Right renal cortex interstitium (tissue), 3 donors: ENCODE results near the gene WFIKKN1. TPM values are rescaled to one million over a fixed set of nuclear protein-coding genes. Genes with fewer than 3 reads are reported as not detected.

Experiments used
- DNase-seq, 3 donors: peaks; one replicate each; pipeline ENCODE4 v3.0.0-alpha.2; 2013; ENCODE audit warnings: low read depth in 3 of 3, low spot score in 2 of 3
- polyA plus RNA-seq, 3 donors: library from polyadenylated mRNA; unstranded; fragments of 120-200 nt; gene quantifications; one replicate each; pipeline ENCODE4 v1.2.1, GENCODE V29; 2013; ENCODE audit not compliant: insufficient read length in 3 of 3

Gene WFIKKN1
- polyA plus RNA-seq, 3 donors, result 0.82 to 1.2 (median 0.94) TPM

GRCh38 chr16:649631-650030 lies 18.8 kb downstream of the WFIKKN1 start:
- no peak for DNase-seq

GRCh38 chr16:651844-652243 lies 21.1 kb downstream of the WFIKKN1 start:
- no peak for DNase-seq

GRCh38 chr16:652454-653305 lies 21.9 kb downstream of the WFIKKN1 start:
- no peak for DNase-seq

- no peak for DNase-seq
Measured at GRCh38 chr16:654034-654433, 23.2 kb downstream of the WFIKKN1 start.

GRCh38 chr16:657487-657886 lies 26.7 kb downstream of the WFIKKN1 start:
- no peak for DNase-seq

DNA sequence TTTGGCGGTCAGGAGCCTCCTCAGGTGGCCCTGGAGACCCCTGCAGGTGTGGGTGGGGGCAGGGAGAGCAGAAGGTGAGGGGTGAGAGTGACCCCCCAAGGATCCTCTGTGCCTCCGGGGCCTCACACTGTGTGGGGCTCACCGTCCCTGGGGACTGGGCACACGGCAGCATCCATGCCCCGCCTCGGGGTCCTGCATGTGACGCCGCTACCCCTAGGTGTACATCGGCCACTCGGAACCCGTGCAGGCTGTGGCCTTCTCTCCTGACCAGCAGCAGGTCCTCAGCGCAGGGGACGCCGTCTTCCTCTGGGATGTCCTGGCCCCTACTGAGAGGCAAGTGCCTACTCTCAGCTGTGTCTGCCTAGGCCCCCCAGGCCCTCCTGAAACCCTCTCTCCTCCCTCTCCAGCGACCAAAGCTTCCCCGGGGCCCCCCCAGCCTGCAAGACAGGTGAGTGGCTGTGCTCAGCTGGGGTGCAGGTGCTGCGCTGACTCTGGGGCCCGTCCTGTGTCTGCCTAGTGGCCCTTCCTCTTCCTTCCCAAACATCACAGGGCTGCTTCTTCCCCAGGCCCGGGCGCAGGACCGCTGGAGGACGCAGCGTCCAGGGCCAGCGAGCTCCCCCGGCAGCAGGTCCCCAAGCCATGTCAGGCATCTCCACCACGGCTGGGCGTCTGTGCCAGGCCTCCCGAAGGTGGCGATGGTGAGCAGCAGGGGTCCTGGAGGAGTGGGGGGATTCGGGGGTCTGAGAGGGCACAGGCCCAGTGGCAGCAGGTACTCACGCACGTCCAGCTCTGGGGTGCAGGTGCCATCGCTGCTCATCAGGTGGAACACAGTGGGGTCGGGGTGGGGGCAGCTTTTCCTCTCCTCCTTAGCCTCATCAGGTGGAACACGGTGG lies 28.1 kb downstream of the WFIKKN1 start:
- DNase-seq, result no peak

- no peak for DNase-seq
Measured at GRCh38 chr16:659618-660017, 28.8 kb downstream of the WFIKKN1 start.

DNA sequence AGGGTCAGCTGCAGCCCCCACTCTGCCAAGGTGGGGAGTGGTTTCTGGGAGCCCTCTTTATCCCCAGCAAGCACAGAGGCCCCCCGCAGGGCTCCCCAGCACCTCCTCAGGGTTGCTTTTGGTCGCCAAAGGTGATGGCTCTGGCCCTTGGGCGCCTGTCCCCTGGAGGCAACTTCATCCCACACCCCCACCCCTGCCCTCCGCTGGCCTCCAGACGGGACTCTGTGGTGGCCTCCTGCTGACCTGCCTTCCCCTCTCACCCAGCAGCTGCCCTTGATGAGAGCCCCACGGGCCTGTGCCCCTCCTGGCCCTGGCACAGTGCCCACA lies 29.3 kb downstream of the WFIKKN1 start:
- no peak for DNase-seq

GRCh38 chr16:660459-661183 lies 29.8 kb downstream of the WFIKKN1 start:
- DNase-seq, result no peak

- no peak for DNase-seq
Measured at GRCh38 chr16:661184-661821, 30.5 kb downstream of the WFIKKN1 start.

DNA sequence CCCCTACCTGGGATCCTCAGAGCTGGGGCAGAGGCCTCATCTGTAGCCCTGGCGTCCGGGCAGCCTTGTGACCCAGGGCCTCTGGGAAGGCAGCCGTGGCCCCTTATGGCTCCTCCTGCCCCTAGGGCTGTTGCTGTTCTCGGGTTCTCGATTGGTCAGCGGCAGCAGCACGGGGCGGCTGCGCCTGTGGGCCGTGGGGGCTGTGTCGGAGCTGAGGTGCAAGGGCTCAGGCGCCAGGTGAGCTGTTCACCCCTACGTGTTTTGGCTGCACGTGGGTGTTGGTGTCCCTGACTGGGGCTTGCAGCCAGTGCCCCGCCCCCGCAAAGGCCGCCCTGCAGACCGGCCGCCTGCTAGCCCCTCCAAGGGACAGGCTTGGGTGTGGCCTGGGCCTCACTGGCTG lies 31.3 kb downstream of the WFIKKN1 start:
- DNase-seq, result no peak

GRCh38 chr16:662597-662996 lies 31.8 kb downstream of the WFIKKN1 start:
- no peak for DNase-seq

DNA sequence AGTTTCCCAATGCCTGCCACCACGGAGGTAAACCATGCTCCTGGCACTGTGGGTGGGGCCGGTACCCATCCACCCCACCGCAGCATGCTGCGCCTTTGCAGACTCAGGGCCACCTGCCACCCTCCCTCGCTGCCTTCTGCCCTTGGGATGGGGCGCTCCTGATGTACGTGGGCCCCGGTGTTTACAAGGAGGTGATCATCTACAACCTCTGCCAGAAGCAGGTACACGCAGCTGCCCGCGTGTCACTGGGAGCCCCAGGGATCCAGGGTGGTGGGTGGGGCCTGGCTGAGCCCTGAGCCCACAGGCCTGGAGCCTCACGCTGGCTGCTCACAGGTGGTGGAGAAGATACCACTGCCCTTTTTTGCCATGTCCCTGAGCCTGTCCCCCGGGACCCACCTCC lies 35.8 kb downstream of the WFIKKN1 start:
- DNase-seq, result no peak

DNA sequence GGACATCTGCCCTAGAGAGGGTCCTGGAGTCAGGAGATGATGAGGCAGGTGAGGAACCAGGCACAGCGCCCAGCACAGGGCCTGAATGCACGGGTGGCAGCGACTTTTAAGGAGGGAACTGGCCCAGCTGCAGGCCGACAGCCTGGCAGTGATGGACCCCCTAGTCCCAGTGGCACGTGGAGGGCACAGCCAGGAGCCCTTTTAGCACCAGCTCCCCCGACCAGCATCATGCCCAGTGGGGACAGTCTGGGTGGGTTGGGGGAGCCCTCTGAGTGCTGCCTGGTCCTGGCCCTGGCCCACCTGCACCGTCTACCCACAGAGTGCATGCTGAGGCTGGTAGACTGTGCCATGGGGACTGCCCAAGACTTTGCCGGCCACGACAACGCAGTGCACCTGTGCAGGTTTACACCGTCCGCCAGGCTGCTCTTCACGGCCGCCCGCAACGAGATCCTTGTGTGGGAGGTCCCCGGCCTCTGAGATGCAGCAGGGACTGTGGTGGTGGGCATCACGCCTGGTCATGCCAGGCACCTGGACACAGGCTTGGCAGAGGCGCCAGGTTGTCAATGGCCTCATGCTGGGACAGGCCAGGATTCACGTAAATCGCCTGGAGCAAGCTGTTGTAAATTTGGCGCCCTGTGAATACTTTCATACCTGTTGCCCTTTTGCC lies 36.5 kb downstream of the WFIKKN1 start:
- no peak for DNase-seq

DNA sequence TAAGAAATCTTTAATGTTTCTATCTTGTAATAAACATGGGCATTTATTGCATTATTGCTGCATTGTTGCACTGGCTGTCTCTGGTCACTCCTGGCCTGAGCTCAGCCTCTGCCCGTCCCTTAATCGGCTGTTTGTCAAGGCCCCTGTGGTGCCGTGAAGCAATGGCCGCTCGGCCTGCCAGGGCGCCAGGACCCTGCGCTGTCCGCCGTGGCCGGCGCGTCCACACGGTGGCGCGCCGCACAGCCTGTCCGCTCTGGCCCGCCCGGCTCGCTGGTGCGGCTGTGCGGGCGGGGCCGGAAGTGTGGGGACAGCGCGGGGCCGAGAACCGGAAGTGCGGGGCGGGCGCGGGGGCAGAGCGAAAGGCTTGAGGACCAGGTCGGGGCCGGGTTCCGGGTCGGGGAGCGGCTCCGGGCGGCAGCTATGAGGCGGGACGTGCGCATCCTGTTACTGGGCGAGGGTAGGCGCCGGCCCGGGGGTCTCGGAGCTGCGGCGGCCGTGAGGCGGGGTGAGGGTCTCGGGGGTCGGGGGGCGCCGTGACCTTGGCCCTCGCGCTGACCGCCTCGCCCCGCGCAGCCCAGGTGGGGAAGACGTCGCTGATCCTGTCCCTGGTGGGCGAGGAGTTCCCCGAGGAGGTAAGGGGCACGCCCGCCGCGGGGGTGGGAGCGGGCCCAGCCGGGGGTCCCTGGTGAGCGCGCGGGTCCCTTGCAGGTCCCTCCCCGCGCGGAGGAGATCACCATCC lies 37.2 kb downstream of the WFIKKN1 start, which contains the start of gene RHOT2:
Gene RHOT2, plus strand, starts transcription at position 353 of the 739 bp plus-strand sequence. Its CDS starts 68 bp downstream, at position 421.
- DNase-seq, result peak in 2 of 3 donors; percentile 78 to 84

GRCh38 chr16:668519-669171 lies 37.9 kb downstream of the WFIKKN1 start:
- DNase-seq, result no peak

- no peak for DNase-seq
Measured at GRCh38 chr16:669666-670065, 38.9 kb downstream of the WFIKKN1 start.

DNA sequence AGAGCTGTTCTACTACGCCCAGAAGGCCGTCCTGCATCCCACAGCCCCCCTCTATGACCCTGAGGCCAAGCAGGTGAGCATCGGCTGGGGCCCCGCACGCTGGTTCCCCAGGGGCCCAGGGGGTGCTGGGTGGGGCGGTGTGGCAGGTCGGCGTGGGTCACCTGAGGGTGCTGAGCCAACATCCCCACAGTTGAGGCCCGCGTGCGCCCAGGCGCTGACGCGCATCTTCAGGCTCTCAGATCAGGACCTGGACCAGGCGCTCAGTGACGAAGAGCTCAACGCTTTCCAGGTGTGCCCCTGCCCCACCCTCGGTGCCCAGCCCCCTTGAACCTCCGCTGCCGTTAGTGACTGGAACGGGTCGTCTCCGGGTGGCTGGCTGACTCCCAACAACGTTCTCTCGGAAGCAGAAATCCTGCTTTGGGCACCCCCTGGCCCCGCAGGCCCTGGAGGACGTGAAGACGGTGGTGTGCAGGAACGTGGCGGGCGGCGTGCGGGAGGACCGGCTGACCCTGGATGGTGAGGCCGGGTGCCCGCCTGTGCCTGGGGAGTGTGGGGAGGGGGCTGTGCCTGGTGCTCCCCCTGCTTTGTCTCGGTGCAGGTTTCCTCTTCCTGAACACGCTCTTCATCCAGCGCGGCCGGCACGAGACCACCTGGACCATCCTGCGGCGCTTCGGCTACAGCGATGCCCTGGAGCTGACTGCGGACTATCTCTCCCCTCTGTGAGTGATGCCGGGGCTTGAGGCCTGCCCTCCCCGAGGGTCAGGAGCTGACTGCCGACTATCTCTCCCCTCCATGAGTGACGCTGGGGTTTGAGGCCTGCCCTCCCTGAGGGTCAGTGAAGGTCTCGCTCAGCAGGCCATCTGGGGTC lies 39.9 kb downstream of the WFIKKN1 start:
- no peak for DNase-seq
